Skeletal muscle tissue (tissue), 4 donors: ENCODE data around the gene PRR36. TPM values are rescaled to one million over a fixed set of nuclear protein-coding genes. Genes with fewer than 3 reads are reported as not detected.
"Not testable (repeated sequence)": the region's sequence is repeated elsewhere in the genome, so short reads cannot be mapped to it uniquely, and the experiment has no call there.

Experiments used
- H3K27ac ChIP-seq: one replicate; pipeline ENCODE4 v1.7.0; 2013; ENCODE audit warnings: mild to moderate bottlenecking, low read depth, low read length, inconsistent platforms
- H3K27me3 ChIP-seq, 3 donors: one replicate each; pipeline ENCODE4 v1.7.0; 2013; ENCODE audit warnings: low read length in 3 of 3; ENCODE audit not compliant: control insufficient read depth in 3 of 3, insufficient read depth in 3 of 3
- H3K36me3 ChIP-seq, 3 donors: one replicate each; pipeline ENCODE4 v1.7.0; 2013; ENCODE audit warnings: low read length in 3 of 3; ENCODE audit not compliant: control insufficient read depth in 3 of 3, insufficient read depth in 3 of 3
- H3K4me1 ChIP-seq, 3 donors: one replicate each; pipeline ENCODE4 v1.7.0; 2013; ENCODE audit warnings: low read length in 3 of 3, mild to moderate bottlenecking in 3 of 3; ENCODE audit not compliant: control insufficient read depth in 3 of 3, insufficient read depth in 3 of 3
- H3K4me3 ChIP-seq, 3 donors: one replicate each; pipeline ENCODE4 v1.7.0; 2013; ENCODE audit warnings: low read length in 3 of 3
- H3K9ac ChIP-seq, 3 donors: one replicate each; pipeline ENCODE4 v1.7.0; 2013; ENCODE audit warnings: low read length in 3 of 3, mild to moderate bottlenecking in 3 of 3, moderate library complexity in 2 of 3, low read depth in 1 of 3
- H3K9me3 ChIP-seq, 3 donors: one replicate each; pipeline ENCODE4 v1.7.0; 2013; ENCODE audit warnings: low read length in 3 of 3; ENCODE audit not compliant: control insufficient read depth in 3 of 3
- total RNA-seq: library from RNA; depleted of rRNA; stranded (reverse); fragments of >200 nt; gene quantifications from one replicate; pipeline ENCODE4 v1.2.3, GENCODE V29; 2014
- donor health status: Osteomylitis.

The PRR36 gene
- total RNA-seq, 1 donor from 2014 or later: not detected

DNA sequence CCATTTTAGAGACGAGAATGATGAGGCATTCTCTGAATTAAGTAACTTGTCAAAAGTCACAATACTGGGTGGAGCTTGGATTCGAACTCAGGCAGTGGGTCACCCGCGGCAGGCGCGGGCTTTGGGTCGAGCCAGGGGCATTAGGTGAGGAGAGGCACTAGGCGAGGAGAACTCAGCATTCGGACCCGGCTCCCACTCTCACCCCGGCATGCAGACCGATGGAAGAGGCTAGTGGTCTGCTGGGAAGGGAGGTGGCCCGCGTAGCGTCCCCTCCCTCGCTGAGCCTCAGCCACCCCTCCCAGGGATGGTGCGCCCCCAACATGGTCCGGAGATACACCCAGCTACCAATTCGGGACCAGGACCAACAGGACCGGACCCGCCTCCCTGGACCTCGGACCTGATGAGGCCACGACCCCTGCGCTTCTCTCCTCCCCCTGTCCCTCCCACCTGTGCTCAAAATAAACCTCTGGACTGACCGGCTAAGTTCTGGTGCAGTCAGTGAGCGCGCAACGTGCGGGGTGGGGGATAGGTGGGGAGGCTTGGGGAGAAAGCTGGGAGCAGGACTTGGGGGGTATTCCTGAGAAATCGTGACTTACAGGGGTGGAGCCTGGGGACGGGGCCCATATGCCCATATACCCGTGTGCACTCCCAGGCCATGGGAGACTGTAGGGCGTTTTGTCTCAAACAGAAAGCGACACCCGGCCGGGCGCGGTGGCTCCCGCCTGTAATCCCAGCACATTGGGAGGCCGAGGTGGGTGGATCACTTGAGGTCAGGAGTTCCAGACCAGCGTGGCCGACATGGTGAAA lies 44.6 kb upstream of the PRR36 start:
- H3K36me3 ChIP-seq: peaks cover 10 to 13% (median 12%) of the 10 kb centered on the region in 3 donors
- no peak overlapping the region for H3K27ac ChIP-seq
- H3K27me3 ChIP-seq: peaks cover 20 to 53% (median 34%) of the 10 kb centered on the region in 3 donors
- peaks cover 32 to 46% (median 41%) of the 10 kb centered on the region in 3 donors for H3K4me1 ChIP-seq
- H3K4me3 ChIP-seq: peak overlapping the region in 1 of 3 donors; percentile 1
- peak overlapping the region in 1 of 3 donors; percentile 8 for H3K9ac ChIP-seq
- H3K9me3 ChIP-seq: no peaks in the 10 kb centered on the region

DNA sequence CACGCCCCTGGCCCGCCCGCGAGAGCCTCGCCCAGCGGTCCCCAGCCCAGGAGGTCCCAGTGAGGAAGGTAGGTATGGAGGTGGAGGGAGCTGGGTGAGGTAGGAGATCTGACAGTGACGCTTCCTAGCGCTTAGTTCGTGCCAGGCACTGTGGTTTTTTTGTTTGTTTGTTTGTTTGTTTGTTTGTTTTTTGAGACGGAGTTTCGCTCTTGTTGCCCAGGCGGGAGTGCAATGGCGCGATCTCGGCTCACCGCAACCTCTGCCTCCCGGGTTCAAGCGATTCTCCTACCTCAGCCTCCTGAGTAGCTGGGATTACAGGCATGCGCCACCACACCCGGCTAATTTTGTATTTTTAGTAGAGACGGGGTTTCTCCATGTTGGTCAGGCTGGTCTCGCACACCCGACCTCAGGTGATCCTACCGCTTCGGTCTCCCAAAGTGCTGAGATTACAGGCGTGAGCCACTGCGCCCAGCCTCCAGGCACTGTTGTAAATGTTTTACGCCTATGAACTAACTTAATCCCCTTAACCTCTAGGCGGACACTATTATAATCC lies 43.9 kb upstream of the PRR36 start:
- H3K9ac ChIP-seq: peak overlapping the region in 1 of 3 donors; percentile 33
- H3K4me3 ChIP-seq: not testable (repeated sequence)

DNA sequence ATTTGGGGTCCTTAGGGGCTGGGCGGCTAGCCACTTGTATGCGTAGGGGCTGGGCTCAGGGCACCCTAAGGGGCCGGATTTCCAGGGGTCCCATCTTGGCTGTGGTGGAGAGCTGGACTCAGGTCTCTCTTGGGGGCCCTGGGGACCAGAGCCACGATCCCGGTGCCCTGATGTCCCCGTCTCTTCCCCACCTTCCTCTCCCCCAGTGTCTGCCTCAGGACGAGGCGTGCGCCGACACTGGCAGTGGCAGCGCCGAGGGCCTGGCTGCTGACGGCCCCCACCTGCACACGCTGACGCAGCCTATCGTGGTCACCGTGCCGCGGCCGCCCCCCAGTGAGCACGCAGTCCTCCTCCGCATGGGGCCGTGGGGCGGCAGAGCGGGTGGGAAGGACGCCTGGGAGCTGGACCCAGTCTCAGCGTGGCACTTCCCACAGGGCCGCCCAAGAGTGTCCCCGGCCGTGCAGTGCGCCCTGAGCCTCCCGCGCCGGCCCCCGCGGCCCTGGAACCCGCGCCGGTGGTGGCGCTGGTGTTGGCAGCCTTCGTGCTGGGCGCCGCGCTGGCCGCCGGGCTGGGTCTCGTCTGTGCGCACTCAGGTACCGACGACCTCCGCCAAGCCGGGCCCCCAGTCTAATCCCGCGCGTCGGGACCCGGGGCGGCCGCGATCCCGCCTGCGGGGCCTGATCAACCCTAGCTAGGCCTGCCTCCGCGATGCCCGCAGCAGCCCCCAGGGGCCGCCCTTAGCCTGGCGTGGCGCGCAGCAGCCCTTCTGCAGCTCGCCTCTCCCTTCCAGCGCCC lies 43.3 kb upstream of the PRR36 start:
- peak overlapping the region; percentile 7 to 51 (median 35) for H3K4me3 ChIP-seq
- peaks cover 8 to 13% (median 10%) of the 10 kb centered on the region in 3 donors for H3K36me3 ChIP-seq
- H3K27ac ChIP-seq: no peak overlapping the region
- peaks cover 20 to 56% (median 34%) of the 10 kb centered on the region in 3 donors for H3K27me3 ChIP-seq
- H3K9ac ChIP-seq: peak overlapping the region in 2 of 3 donors; percentile 33 to 61
- H3K4me1 ChIP-seq: peaks cover 32 to 46% (median 41%) of the 10 kb centered on the region in 3 donors
- H3K9me3 ChIP-seq: no peaks in the 10 kb centered on the region

More for the DNA sequence above, 43.9 kb upstream of the PRR36 start:
- H3K27ac ChIP-seq, H3K9me3 ChIP-seq: not testable (repeated sequence)
- Histone ChIP-seq H3K27me3 (peaks cover 20 to 53% (median 34%) of the 10 kb centered on the region in 3 donors), H3K4me1 (peaks cover 32 to 46% (median 41%) of the 10 kb centered on the region in 3 donors), H3K36me3 (peaks cover 9 to 13% (median 10%) of the 10 kb centered on the region in 3 donors)

DNA sequence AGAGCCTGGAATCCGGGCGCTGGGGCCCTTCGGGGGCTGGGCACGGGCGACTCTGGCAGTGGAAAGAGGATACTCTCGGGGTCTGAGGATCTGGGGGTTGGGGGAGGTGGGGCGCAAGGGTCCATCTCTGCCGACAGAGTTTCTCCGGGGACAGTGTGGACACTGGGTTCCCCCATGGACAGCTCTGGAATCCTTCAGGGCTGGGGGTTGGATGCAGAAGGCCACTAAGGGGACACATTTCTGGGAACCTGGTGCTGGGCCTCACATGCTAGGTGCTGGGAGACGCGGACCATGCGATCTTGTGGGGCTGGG lies 42.7 kb upstream of the PRR36 start:
- Histone ChIP-seq H3K27me3 (peaks cover 20 to 56% (median 34%) of the 10 kb centered on the region in 3 donors), H3K27ac (no peak overlapping the region), H3K4me1 (peaks cover 30 to 44% (median 37%) of the 10 kb centered on the region in 3 donors), H3K9me3 (no peaks in the 10 kb centered on the region), H3K9ac (peak overlapping the region in 2 of 3 donors; percentile 33 to 61), H3K4me3 (peak overlapping the region in 1 of 3 donors; percentile 7), H3K36me3 (peaks cover 8 to 10% (median 9%) of the 10 kb centered on the region in 3 donors)

DNA sequence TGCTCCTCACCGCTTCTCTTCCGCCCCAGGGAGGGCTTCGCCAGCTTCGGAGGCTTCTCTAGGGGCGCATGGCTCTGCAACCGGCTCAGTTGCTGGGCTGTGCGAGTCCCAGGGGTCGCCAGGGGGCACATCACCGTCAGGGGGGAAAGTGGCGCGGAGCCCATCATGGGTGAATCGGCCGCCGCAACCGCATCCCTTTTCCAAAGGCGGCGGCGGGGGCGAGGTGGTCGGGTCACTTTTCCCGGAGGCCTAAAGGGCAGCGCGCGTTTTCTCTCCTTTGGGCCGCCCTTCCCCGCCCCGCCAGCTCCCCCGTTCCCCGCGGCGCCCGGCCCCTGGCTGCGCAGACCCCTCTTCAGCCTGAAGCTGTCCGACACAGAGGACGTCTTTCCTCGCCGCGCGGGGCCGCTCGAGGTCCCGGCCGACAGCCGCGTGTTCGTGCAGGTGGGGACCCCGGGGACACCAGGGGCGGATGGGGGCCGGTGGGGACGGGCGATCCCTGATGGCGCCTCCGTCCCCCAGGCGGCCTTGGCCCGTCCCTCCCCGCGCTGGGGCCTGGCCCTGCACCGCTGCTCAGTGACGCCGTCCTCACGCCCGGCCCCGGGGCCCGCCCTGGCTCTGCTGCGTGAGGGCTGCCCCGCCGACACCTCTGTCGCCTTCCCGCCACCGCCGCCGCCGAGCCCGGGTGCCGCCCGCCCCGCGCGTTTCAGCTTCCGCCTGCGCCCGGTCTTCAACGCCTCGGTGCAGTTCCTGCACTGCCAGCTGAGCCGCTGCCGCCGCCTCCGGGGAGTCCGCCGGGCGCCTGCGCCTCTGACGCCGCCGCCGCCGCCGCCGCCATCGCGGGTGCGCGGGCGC lies 42.1 kb upstream of the PRR36 start:
- Histone ChIP-seq H3K36me3 (peaks cover 13 to 14% (median 13%) of the 10 kb centered on the region in 3 donors), H3K27me3 (peaks cover 20 to 56% (median 34%) of the 10 kb centered on the region in 3 donors), H3K27ac (no peak overlapping the region), H3K4me1 (peaks cover 24 to 38% (median 32%) of the 10 kb centered on the region in 3 donors), H3K9me3 (no peaks in the 10 kb centered on the region), H3K9ac (no peak overlapping the region), H3K4me3 (no peak overlapping the region)

DNA sequence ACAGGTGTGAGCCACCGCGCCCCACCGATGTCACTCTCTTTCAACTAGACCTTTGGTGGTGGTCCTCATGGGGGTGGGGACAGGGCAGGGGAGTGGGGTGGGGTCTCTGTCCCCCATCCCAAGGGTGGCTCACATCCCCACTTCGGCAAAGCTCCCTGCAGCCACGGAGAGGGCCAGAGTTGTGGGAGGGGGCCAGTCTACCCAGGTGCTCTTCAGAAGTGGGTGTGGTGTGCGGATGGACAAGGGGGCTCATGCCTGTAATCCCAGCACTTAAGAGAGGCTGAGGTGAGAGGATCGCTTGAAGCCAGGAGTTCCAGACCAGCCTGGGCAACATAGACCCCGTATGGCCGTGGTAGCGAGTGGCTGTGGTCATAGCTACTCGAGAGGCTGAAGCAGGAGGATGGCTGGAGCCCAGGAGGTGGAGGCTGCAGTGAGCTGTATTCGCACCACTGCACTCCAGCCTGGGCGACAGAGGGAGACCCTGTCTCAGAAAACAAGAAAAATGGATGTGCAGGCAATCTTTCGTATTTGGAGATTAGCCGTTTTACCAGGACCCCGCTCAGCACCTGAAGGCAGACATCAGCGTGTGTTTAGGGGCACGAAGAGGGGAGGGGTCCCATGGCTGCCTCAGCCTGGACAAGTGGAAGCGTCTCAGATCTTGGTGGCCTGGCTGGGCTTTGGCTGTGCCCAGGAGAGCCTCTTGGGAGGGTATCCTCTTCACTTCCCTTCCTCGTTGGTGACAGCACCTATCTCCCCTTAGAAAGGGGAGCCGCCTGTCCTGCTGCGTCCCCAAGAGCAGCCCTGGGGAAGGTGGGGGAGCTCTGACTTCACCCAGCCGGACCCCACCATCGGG lies 41.3 kb upstream of the PRR36 start:
- H3K4me1 ChIP-seq: peaks cover 18 to 33% (median 26%) of the 10 kb centered on the region in 3 donors
- no peak overlapping the region for H3K4me3 ChIP-seq
- H3K9me3 ChIP-seq: no peaks in the 10 kb centered on the region
- peaks cover 20 to 22% (median 20%) of the 10 kb centered on the region in 3 donors for H3K36me3 ChIP-seq
- no peak overlapping the region for H3K9ac ChIP-seq
- H3K27me3 ChIP-seq: peaks cover 20 to 56% (median 34%) of the 10 kb centered on the region in 3 donors
- no peak overlapping the region for H3K27ac ChIP-seq

DNA sequence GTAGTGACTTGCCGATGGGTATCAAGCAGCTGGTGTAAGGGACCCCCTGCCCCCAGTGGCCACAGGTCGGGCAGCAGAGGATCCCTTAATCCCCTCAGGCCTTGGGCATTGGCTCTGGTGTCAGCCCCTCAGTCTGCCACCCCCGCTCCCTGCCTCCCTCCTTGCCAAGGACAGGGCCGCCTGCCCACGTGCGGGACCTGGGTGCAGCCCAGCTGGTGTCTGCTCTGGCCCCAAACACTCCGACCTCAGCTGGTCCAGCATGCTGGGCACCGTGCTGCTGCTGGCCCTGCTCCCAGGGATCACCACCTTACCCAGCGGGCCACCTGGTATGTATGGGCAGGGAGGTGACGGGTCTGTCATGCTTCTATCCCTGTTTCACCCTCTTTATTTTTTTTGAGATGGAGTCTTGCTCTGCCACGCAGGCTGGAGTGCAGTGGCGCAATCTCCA lies 40.4 kb upstream of the PRR36 start, which contains the start of gene TGFBR3L:
Gene TGFBR3L (plus strand): TSS at position 233 of the 448 bp plus-strand sequence.
- Histone ChIP-seq H3K4me3 (no peak within 1 kb of the TSS), H3K4me1 (peaks cover 14 to 29% (median 22%) of the 10 kb centered on the region in 3 donors), H3K9ac (no peak within 1 kb of the TSS), H3K9me3 (no peaks in the 10 kb centered on the region), H3K27me3 (peaks cover 20 to 53% (median 34%) of the 10 kb centered on the region in 3 donors), H3K36me3 (peaks cover 26 to 29% (median 27%) of the 10 kb centered on the region in 3 donors), H3K27ac (no peak within 1 kb of the TSS)

DNA sequence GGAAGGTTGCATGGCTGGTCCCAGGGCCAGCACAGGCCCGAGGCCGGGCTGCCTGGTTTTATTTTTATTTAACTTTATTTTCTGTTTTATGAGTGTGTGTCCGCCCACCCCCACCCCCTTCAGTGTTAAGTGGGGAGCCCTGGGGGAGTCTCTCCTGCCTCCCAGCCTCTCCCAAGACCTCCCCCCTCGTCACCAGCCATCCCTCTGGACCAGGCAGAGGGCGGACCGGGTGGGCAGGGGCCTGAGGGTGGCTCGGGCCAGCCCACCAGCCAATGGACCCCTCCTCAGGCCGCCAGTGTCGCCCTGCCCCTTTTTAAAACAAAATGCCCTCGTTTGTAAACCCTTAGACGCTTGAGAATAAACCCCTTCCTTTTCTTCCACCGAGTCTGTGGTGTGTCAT lies 39.9 kb upstream of the PRR36 start:
- Histone ChIP-seq H3K27me3 (peaks cover 20 to 49% (median 33%) of the 10 kb centered on the region in 3 donors), H3K27ac (no peak overlapping the region), H3K9me3 (no peaks in the 10 kb centered on the region), H3K4me1 (peaks cover 12 to 26% (median 20%) of the 10 kb centered on the region in 3 donors), H3K36me3 (peaks cover 26 to 30% (median 29%) of the 10 kb centered on the region in 3 donors), H3K9ac (no peak overlapping the region), H3K4me3 (no peak overlapping the region)
